ENCODE results near the gene ABCC9.
"Not testable (repeated sequence)": the region's sequence is repeated elsewhere in the genome, so short reads cannot be mapped to it uniquely, and the experiment has no call there.

The ABCC9 gene

DNA sequence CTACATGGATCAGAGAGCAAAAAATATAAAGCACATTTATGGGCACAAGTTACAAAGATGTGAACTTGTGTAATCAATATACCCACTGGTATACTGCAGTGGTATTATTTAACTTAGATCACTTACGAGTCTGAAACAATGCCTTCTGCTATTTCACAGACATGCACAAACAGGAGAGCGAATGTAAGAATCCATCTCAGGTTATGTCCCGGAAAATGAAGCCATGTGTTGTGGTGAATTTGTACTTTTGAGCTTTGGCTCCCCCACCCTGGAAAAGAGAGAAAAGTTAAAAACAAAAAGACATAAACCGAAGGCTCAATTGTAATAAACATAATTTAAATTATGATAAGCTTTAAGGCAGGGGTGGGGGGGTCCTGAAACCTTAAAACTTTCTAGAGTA lies 7.6 kb downstream of the ABCC9 start:
- DNase-seq (ENCODE audit: low spot score): no peak

DNA sequence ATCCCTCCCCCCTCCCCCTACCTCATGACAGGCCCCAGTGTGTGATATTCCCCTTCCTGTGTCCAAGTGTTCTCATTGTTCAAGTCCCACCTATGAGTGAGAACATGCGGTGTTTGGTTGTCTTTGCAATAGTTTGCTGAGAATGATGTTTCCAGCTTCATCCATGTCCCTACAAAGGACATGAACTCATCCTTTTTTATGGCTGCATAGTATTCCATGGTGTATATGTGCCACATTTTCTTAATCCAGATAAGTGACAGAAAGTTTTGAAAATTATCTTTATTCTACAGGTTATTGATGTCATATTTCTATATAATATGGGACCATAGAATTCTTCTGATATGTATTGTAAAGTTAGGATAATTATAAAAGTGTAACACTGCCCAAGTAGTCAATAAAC lies 11.3 kb downstream of the ABCC9 start:
- not testable (repeated sequence) for DNase-seq (ENCODE audit: low spot score)

DNA sequence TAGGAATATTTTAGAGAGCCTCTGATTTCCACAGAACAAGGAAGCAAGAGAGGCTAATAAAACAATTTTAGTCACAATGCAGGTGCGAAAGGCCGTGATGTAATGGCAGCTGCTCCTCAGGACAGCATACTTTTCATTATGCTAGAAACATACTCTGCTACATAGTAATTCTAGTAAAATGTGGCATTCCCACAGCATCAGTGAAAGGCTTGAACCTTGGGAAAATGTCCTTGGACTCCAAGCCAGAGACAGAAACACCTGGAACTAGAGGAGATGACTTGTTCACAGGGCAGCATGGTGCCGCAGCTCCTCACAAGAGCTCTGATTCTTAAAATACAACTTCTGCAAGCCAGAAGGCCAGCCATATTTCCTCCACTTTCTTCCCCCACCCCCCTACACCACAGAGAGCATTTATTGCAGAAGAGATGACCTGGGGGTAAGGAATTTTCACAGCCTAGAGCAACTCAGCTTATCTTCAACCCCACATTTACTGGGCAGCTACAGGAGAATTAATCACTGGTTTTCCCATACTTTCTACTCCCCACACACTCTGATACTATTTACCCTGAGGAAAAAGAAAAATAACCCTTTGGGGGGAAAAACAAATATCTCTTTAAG lies 15.8 kb downstream of the ABCC9 start:
- no peak for DNase-seq (ENCODE audit: low spot score)

DNA sequence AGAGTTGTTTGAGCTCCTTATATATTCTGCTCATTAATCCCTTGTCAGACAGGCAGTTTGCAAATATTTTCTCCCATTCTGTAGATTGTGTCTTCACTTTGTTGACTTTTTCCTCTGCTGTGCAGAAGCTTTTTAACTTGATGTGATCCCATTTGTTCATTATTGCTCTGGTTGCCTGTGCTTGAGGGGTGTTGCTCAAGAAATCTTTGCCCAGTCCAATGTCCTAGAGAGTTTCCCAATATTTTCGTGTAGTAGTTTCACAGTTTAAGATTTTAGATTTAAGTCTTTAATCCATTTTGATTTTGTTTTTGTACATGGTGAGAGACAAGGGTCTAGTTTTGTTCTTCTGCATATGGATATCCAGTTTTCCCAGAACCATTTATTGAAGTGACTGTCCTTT lies 19.8 kb downstream of the ABCC9 start:
- no peak for DNase-seq (ENCODE audit: low spot score)

DNA sequence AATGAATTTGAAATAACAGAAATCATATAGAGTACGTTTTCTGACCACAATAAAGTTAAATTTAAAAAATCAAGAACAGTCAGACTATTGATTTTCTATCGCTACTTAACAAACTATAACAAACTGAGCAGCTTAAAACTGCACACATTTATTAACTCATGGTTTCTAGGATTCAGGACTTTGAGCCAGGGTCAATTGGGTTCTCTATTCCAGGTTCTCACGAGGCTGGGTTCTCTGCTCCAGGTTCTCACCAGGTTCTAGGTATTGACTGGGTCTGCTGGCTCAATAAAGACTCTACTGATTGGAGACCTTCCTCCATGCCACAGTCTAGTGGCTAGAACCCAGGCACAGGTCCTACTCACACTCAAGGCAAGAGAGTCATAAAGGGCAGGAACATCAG lies 22.8 kb downstream of the ABCC9 start:
- no peak for DNase-seq (ENCODE audit: low spot score)

DNA sequence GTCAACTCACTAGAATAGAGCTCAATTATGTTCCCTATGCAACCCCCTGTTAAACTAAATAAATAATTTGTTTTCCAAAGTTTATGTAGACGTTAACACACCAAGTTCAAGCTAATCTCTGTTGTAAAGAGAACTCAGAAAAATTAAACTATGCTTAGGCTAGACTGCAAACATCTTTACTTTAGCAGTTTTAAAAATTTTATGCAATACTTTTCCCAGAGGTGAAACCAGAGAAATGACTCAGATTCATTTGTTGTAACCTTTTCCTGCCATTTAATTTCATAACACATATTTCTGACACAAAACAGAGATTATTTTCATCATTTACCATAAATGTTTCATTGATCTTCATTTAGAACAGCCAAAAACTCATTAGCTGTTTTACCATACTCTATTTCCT lies 27.4 kb downstream of the ABCC9 start:
- no peak for DNase-seq (ENCODE audit: low spot score)

DNA sequence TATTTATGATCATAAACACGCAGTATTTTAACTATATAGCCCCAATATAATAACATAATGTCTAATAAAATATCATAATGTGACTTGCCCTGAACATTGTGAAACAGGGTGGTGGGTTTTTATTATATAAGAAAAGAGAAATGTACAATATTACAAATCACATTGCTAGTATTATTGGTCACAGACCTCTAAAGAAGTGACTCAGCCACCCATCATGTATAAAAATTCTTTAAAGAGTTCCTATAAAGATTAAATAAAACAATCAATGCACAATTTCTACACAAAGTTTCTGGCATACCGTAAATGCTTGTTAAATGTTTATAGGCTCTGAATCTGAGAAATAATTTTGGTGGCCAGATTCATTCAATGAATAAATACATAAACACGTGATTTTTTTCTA lies 28.9 kb downstream of the ABCC9 start:
- DNase-seq (ENCODE audit: low spot score): no peak

DNA sequence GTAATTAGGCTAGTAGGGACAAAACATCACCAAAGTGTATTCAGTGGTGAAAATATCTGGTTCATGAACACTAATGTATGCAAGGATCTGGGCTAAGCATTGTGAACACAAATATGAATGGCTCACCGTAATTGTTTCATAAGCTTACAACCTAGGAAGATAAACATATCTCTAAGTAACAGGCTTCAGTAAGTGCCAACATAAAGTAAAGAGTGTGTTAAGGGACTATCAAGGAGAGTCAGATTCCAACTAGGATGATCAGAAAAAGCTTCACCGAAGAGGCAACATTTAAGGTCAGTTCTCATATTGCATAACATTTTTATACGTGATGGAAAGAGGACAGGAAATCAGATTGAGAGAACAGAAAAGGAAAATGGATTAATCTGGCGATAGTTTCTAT lies 29.4 kb downstream of the ABCC9 start:
- DNase-seq (ENCODE audit: low spot score): no peak

DNA sequence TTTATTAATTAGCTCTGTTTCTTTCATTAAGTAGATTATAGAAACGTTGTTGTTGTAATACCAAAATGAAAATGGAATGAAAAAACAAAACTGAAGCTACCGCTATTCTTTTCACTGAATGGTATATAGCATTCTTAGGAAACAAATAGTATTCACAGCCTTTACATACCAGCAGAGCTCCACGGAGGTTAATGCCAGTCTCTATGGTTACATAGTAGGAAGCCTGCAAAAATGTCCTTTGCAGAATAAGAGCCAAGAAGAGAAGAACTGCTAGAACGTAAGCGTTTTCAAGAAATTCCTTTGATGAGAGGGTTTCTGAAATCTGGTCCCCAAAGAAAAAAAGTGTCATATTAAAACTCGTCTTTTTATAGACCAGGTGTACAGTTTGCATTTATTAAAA lies 30.6 kb downstream of the ABCC9 start:
- DNase-seq (ENCODE audit: low spot score): no peak

DNA sequence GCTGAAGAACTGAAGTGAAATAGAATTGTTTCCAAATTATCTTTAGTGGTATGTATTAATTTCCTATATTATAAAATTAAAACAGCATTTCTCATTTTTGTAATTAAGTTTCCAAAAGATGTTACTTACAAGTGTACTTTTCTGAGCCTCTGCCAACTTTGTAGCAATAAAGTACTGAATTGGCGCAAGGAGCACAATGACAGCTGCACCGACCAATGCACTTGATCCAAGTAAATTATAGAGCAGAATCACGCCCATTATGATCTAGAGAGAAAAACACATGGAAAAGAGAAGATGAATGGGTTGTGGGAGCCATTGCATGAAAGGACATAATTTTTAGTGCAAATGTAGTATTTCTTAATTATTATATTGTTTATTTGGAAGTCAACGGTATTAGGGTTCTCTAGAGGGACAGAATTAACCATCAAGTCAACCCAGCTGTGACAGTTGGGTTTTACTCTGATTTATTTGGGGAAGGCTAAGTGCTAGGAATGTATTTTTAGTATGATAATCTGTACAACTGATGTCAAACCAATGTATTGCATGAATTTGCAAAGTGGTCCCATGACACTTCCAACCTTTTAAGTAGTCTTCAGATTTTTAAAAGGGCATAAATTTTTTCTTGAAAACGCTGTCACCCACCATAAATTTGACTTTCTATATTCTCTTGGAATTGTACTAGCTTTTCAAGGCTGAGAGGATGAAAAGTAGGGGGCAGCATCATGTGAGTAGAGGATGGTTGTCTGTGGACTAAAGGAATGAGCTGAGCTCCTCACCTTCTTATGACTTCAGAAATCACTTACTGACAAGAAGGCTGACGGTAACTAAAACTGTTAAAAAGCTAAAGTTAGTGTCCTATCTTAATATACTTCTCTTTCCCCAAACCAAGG lies 33.0 kb downstream of the ABCC9 start:
- DNase-seq (ENCODE audit: low spot score): no peak

DNA sequence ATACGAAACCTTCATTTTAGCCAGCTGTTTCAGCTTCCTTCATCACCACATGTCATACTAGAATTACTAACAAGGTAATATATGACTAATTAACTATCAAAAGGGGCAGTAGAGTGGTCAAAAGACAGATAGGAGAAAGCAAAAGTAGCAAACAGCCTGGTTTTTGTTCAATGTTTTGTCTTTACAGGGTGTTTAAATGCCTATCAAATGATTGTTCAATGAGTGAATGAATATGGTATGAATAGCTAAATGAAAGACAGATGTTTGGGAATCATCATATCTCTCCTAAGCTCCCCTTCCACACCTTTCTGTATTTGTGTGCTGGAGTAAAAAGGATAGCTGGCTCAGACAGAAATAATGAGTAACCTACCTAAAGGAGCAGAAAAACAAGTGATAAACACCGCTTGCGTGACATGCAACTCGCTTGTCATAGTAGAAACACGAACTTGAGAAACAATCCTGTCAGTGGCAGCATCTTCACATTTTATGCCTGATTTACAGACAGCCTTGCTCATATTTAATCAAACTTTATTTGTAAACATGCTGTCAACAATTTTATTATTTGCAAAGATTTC lies 34.2 kb downstream of the ABCC9 start:
- DNase-seq (ENCODE audit: low spot score): no peak

DNA sequence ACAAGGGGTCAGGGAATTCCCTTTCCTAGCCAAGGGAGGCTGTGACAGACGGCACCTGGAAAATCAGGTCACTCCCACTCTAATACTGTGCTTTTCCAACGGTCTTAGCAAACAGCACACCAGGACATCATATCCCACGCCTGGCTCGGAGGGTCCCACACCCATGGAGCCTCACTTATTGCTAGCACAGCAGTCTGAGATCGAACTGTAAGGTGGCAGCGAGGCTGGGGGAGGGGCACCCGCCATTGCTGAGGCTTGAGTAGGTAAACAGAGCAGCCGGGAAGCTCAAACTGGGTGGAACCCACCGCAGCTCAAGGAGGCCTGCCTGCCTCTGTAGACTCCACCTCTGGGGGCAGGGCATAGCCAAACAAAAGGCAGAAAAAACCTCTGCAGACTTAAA lies 41.7 kb downstream of the ABCC9 start:
- not testable (repeated sequence) for DNase-seq (ENCODE audit: low spot score)

DNA sequence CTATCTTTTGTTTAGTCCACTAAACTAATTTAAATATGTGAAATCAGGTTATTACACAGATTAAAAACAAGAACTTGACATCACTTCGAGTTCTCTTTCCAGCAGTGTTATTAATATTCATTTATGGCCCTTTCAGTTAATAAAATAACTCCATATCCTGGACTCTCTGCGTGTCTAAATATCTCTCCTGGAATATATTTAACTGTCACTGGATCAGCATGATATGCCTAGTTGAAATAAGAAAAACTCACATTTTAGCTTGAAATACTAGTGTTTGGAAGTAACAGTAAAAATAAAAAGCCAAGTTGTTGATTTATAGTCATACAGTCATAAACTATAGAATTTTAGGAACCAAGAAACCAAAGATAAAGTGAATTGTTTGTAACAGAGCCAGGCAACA lies 45.6 kb downstream of the ABCC9 start:
- no peak for DNase-seq (ENCODE audit: low spot score)

DNA sequence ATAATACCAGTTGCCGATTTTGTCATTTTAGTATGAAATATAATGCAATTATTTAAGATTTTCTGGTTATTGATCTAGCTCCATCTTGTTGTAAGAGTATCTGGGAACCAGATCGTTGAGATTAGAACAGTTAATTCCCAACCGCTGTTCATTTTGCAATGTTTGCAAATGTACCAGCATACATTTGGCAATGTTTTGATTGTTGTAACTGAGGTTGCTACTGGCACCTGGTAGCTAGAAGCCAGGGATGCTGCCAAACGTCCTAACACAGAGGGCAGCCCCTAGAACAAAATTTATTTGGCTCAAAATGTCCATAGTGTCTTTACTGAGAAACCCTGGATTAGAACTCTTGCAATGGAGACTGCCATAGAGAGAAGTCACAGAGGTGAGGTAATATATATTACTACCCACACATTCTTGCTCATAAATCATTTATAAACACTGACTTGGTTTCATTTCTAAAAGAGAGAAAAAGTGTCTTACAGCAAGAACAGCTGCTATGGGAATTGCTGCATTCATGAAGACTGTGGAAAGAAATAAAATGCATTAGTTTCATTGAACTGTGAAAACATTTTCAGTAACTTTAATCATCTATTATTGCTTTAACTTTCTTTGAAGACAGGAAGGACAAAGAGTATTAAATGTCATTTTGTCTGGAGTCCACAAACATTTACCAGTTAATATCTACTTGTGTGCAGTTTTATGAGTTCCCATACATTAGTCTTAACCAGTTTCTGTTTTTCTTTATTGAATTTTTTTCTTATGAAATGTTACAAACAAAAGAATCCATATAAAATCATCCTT lies 46.2 kb downstream of the ABCC9 start:
- DNase-seq (ENCODE audit: low spot score): no peak

DNA sequence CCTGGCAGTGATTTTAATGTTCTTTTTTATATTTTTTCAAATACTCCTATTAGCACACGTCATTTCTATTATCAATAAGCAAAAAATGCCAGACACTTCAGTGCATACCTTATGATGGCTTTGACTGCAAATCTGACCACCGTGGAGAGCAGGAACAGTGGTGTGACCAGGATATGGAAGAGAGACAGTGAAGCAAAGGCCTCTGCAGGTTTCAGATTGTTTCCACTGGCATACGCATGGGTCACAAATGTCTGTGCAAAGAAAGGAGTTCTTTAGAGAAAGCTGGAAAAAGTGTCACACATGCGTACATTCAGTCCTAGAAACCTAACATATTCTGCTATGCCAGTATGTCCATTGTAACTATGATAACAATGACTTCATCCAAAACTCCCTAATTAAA lies 47.3 kb downstream of the ABCC9 start:
- DNase-seq (ENCODE audit: low spot score): no peak

DNA sequence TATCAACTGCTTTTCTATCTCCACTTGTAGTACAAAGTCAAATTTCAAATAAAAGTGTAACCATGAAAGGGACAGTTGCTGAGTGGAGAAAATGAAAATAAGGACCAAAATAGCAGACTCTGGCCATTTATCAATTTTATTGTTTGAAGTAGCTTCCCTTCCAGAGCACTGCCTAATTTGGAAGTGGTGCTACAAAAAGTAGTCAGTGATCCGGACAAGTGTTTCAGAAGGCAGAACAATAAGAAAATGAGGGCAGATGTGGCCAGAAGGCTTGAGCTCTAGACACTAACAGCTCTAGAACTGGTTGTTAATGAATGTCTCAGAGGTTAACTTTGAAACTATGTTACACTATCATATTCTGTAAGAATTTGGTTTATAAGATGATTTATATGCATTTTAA lies 48.9 kb downstream of the ABCC9 start:
- no peak for DNase-seq (ENCODE audit: low spot score)

DNA sequence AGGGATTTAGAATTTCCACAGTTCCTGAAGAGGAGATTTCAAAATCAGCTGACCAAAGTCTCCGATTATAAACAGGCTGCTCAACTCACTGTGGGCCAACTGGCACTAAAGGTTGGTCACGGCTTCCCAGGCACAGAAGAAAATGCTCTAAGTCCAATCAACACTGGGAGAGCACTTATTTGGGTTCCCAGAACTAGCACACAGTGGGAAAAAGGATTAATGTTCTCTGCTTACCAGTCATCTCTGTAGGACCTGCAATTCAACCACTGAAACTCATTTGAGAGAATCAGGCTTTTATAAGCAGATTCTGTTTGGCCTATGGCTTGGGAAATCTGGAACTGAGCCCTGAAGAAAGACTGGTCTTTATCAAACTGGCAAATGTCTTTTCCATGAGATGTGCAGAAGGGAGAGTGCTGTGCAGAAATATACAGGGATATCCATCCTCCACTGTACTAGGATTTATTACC lies 49.4 kb downstream of the ABCC9 start:
- DNase-seq (ENCODE audit: low spot score): no peak

DNA sequence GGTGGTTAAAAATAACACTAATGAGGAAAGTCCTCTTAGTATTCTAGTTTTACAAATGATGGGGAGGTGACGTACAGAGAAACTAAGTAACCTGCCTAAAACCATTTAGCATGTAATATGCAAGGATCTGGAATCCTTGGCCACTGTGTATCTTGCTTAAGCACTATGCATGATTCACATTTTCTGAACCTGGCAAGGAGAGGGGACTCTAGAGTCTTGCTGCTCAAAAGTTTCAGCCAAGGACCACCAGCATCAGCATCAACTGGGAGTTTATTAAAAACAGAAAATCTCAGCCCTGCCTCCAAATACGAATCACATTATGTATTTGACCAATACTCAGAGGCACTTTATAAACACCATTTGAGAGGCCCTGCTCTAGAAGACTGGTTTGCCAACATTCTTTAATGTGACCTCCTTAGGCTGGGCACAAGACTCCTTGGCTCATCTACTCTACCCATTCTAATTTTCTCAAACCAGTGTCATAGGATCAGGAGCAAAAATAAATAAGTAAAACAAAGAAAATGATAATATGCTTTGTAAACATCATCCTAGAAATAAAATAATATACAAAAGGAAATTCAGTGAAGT lies 52.9 kb downstream of the ABCC9 start:
- DNase-seq (ENCODE audit: low spot score): no peak

DNA sequence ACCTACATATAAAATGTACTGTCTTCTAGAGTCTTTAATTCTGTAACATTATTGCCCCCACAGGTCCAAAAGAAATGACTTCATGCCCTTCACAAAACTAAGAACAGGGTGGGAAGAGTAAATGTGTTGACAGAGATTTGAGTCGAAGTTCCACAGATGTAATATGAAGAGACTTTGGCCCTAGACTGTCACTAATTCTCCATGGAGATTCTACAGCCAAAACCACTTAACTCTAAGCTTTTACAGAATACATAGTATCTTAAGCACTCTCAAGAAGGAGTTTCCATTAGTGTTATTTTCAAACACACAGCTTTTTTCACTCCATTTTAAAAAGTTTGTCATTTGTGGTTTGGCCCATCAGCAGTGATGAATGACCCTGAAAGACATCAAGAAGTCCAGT lies 56.3 kb downstream of the ABCC9 start:
- no peak for DNase-seq (ENCODE audit: low spot score)

DNA sequence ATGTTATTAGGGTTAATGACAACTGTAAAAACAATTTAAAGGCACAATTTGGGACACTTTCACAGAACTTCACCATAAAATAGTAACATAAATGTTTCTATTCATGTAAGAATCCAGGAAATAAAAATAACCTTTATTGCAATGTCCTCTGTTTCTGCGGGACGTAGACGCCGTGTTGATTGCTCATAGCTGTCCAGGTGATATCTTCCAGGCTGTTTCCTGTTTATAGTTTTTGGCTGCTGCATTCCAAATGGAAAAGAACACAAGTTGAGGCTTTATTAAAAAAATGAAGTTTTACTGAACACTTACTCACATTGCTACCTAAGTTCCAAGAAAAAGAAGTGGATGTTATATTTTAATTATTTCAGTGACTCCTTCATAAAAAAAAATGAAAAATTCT lies 58.6 kb downstream of the ABCC9 start:
- no peak for DNase-seq (ENCODE audit: low spot score)

DNA sequence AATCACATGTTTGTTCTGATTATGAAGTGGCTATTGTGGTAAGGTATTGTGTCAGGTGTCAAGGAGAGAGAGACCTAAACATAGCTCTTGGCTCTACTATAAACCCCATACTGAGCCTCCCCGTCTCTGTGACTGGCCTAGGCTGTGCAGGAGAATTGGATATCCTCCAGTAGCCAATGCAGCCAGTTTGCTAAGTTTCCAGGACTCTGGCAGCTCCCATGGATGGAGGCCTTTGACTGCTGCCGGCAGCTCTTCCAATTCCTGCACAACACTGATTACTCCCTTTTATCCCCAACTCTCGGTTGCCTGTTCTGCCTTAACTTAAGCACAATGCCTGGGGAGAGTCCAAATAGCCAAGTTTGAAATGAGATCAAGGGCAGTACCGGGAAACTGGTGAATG lies 59.3 kb downstream of the ABCC9 start:
- DNase-seq (ENCODE audit: low spot score): no peak

DNA sequence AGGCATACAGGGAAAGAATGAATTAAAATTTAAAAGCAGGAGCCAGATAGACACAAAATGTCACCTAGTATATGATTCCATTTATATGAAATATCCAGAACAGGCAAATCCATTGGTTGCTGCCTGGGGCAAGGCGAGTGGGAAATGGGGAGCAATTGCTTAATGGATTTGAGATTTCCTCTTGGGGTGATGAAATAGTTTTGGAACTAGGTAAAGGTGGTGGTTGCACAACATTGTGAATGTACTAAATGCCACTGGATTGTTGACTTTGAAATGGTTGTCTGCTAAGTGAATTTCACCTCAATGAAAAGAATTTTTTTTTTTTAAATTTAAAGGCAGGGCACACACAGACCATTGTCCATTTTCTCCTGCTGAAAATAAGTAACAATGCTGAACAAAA lies 61.9 kb downstream of the ABCC9 start:
- no peak for DNase-seq (ENCODE audit: low spot score)

Data from iPS-NIHi11 (cell line).